Transverse colon (tissue), 4 donors: ENCODE data around the gene TAGAP.

ENCODE experiments used
- EP300 ChIP-seq: sonication (generic); formaldehyde crosslinking; IDR thresholded peaks from one replicate; pipeline ENCODE4 v1.6.1; 2017; ENCODE audit warnings: antibody characterized with exemption, low read depth
- POLR2A ChIP-seq: fragments of 450-650 bp; IDR thresholded peaks from one replicate; pipeline ENCODE4 v1.6.1; 2016; ENCODE audit warnings: antibody characterized with exemption, mild to moderate bottlenecking, moderate library complexity
- POLR2AphosphoS5 ChIP-seq, 3 donors: sonication (generic); formaldehyde crosslinking; IDR thresholded peaks; one replicate each; pipeline ENCODE4 v1.6.1; 2016; ENCODE audit warnings: antibody characterized with exemption in 3 of 3
- TF ChIP-seq, protein P1 (sequence below), 5 experiments: fragments of 200-600 bp in 3 of 5; fragments of 450-650 bp in 2 of 5; sonication (generic) in 3 of 5; IDR thresholded peaks; 1 replicate in 2 of 5; 2 replicates in 3 of 5; pipeline ENCODE4 v1.5.1; 2016 to 2017; ENCODE audit warnings: antibody characterized with exemption in 5 of 5, inconsistent platforms in 3 of 5, mild to moderate bottlenecking in 2 of 5, moderate library complexity in 1 of 5

DNA sequence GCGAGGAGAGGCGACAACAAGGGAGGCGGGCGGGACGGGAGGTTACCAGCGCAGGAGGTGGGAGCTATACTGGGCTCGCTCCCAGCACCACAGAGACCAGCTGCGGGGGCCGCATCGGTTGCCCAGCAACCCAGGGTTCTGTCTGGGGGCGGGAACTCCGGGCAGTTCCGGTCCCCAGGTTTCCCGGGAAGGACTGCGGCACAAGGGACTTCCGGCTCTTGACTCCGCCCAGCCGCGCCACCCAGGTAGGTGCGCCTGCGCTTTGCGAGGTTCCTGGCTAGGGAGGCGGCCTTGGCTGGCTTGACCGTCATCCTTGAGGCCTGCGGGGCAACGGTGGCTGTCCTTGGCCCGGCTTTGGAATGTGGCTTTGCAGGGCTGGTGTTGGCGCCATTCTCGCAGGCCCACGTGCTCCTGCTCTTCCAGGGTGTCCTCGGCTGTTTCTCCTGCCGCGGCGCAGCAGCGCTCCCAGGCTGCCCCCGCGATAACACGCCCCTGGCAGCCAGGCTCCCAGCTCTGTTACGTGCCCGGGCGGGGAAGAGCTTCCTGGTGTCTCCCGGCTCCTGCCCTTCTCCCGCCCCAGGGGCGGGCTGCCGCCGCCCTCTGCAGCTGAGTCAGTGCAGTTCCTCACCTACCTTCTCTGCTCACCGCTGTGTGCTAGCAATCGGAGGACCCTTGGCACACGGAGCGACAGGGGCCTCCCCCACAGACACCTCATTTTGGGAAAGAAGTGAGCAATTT, 45.0 kb downstream of the TAGAP start, which contains the start of gene RSPH3:
- TF ChIP-seq, protein P1, sequence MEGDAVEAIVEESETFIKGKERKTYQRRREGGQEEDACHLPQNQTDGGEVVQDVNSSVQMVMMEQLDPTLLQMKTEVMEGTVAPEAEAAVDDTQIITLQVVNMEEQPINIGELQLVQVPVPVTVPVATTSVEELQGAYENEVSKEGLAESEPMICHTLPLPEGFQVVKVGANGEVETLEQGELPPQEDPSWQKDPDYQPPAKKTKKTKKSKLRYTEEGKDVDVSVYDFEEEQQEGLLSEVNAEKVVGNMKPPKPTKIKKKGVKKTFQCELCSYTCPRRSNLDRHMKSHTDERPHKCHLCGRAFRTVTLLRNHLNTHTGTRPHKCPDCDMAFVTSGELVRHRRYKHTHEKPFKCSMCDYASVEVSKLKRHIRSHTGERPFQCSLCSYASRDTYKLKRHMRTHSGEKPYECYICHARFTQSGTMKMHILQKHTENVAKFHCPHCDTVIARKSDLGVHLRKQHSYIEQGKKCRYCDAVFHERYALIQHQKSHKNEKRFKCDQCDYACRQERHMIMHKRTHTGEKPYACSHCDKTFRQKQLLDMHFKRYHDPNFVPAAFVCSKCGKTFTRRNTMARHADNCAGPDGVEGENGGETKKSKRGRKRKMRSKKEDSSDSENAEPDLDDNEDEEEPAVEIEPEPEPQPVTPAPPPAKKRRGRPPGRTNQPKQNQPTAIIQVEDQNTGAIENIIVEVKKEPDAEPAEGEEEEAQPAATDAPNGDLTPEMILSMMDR (IDR thresholded peaks at IDR 0.05): peak in 2 of 5 experiments; percentile 5 to 17
- TF ChIP-seq POLR2AphosphoS5 (IDR thresholded peaks at IDR 0.05) (peak; percentile 70 to 93 (median 86)), POLR2A (peak; percentile 91), EP300 (no peak)
